SU-DHL-6 (cell line): ENCODE results near the gene PKNOX2.

Source experiments
- H2AFZ ChIP-seq: fragments of 200-600 bp; sonication (generic); 2 replicates; pipeline ENCODE4 v1.6.1; 2014; ENCODE audit warnings: low read depth, mild to moderate bottlenecking, moderate library complexity, mixed read lengths, antibody characterized with exemption, low read length; ENCODE audit not compliant: severe bottlenecking
- H3F3A ChIP-seq: fragments of 200-600 bp; shearing (Covaris generic); 2 replicates; pipeline ENCODE4 v1.6.0; 2016; ENCODE audit warnings: antibody characterized with exemption, mild to moderate bottlenecking; ENCODE audit not compliant: insufficient read depth
- H3K27ac ChIP-seq: fragments of 200-600 bp; sonication (generic); 2 replicates; pipeline ENCODE4 v1.5.1; 2016; ENCODE audit warnings: low read depth, mild to moderate bottlenecking, low read length, moderate library complexity, mixed read lengths
- H3K27me3 ChIP-seq: fragments of 200-600 bp; sonication (generic), shearing (Covaris generic); 2 replicates; pipeline ENCODE4 v1.6.0; 2014; ENCODE audit warnings: mild to moderate bottlenecking, low read length
- H3K36me3 ChIP-seq: fragments of 200-600 bp; sonication (generic); 2 replicates; pipeline ENCODE4 v1.6.1; 2014; ENCODE audit warnings: mild to moderate bottlenecking, low read length, mixed read lengths
- H3K4me2 ChIP-seq: fragments of 300-600, 200-600 bp; shearing (Covaris generic), sonication (generic); 2 replicates; pipeline ENCODE4 v1.6.0; 2014; ENCODE audit warnings: low read length, low read depth, mild to moderate bottlenecking; ENCODE audit not compliant: poor library complexity, severe bottlenecking
- H3K4me3 ChIP-seq: fragments of 200-600 bp; sonication (generic); 2 replicates; pipeline ENCODE4 v1.5.1; 2014; ENCODE audit warnings: antibody characterized with exemption, low read length, mild to moderate bottlenecking, mixed read lengths; ENCODE audit not compliant: insufficient read depth, poor library complexity, severe bottlenecking
- H3K79me2 ChIP-seq: fragments of 200-600 bp; sonication (generic); 2 replicates; pipeline ENCODE4 v1.6.1; 2014; ENCODE audit warnings: mild to moderate bottlenecking, low read length, moderate library complexity; ENCODE audit not compliant: insufficient read depth
- H3K9ac ChIP-seq: fragments of 200-600 bp; sonication (generic); 2 replicates; pipeline ENCODE4 v1.7.0; 2014; ENCODE audit warnings: mild to moderate bottlenecking, low read length
- H3K9me2 ChIP-seq: fragments of 200-600 bp; sonication (generic); replicated peaks from 2 replicates; pipeline ENCODE4 v1.6.1; 2014; ENCODE audit warnings: low read length; ENCODE audit not compliant: insufficient read depth
- H3K9me3 ChIP-seq: fragments of 200-600 bp; sonication (generic); 2 replicates; pipeline ENCODE4 v1.6.1; 2014; ENCODE audit warnings: low read length, mixed read lengths; ENCODE audit not compliant: insufficient read depth
- H4K20me1 ChIP-seq: fragments of 200-600 bp; sonication (generic); 2 replicates; pipeline ENCODE4 v1.6.1; 2014; ENCODE audit warnings: low read depth, mild to moderate bottlenecking, antibody characterized with exemption, low read length, moderate library complexity, mixed read lengths
- CTCF ChIP-seq: fragments of 200-600 bp; sonication (generic); IDR thresholded peaks from one replicate; pipeline ENCODE4 v1.5.1; 2017; ENCODE audit warnings: antibody characterized with exemption, mild to moderate bottlenecking, low read length, moderate library complexity; ENCODE audit not compliant: insufficient read depth, poor library complexity, severe bottlenecking
- EZH2phosphoT487 ChIP-seq: fragments of 200-600 bp; sonication (generic), shearing (Covaris generic); conservative IDR thresholded peaks from 2 replicates; pipeline ENCODE4 v1.6.1; 2018; ENCODE audit warnings: mild to moderate bottlenecking, antibody characterized with exemption, low read length, moderate library complexity, mixed read lengths

PKNOX2 gene

GRCh38 chr11:125446279-125446678, 281.7 kb downstream of the PKNOX2 start:
- Histone ChIP-seq H3K9me3 (no peaks in the 10 kb centered on the region), H3K9me2 (no peaks in the 10 kb centered on the region), H3K27ac (no peak overlapping the region), H2AFZ (no peak overlapping the region), H3K36me3 (no peaks in the 10 kb centered on the region), H3K27me3 (no peaks in the 10 kb centered on the region), H4K20me1 (no peaks in the 10 kb centered on the region), H3F3A (no peaks in the 10 kb centered on the region), H3K9ac (no peak overlapping the region), H3K79me2 (no peaks in the 10 kb centered on the region), H3K4me3 (no peak overlapping the region), H3K4me2 (no peak overlapping the region)
- TF ChIP-seq CTCF (no peak), EZH2phosphoT487 (no peak)

- H3K79me2 ChIP-seq = no peaks in the 10 kb centered on the region
- no peaks in the 10 kb centered on the region for H3K27me3 ChIP-seq
- no peaks in the 10 kb centered on the region for H3F3A ChIP-seq
- no peak overlapping the region for H3K9ac ChIP-seq
- H2AFZ ChIP-seq = no peak overlapping the region
- no peak overlapping the region for H3K27ac ChIP-seq
- H3K4me3 ChIP-seq = no peak overlapping the region
- H3K4me2 ChIP-seq = no peak overlapping the region
- no peaks in the 10 kb centered on the region for H3K36me3 ChIP-seq
- no peaks in the 10 kb centered on the region for H4K20me1 ChIP-seq
- TF ChIP-seq EZH2phosphoT487 = no peak
- no peak for TF ChIP-seq CTCF
- H3K9me2 ChIP-seq = no peaks in the 10 kb centered on the region
- H3K9me3 ChIP-seq = no peaks in the 10 kb centered on the region
Measured at GRCh38 chr11:125447721-125448120, 283.2 kb downstream of the PKNOX2 start.

DNA sequence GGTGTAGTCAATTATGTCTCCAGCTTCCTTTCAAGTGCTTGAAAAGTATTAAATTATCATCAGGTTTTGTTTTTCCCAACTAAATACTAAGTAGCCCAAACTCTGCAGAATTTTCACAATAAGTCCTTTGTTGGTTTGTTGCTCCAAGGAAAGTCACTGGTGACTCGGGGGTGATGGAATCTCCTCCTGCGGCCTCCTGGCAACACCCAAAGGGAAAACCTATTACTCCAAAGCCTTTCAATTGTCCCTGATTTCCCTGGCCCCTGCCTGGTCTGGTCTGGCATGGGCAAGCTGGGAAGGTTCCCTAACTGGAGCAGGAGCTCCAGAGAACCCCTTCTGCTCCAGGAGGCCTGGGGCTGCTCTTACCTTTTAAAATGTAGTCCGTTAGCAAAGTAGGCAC, 283.6 kb downstream of the PKNOX2 start:
- no peak overlapping the region for H3K4me2 ChIP-seq

More for the DNA sequence above, 283.6 kb downstream of the PKNOX2 start:
- no peaks in the 10 kb centered on the region for H3K79me2 ChIP-seq
- no peaks in the 10 kb centered on the region for H3F3A ChIP-seq
- H3K9me3 ChIP-seq = no peaks in the 10 kb centered on the region
- H3K9me2 ChIP-seq = no peaks in the 10 kb centered on the region
- no peak overlapping the region for H3K27ac ChIP-seq
- no peak overlapping the region for H3K4me3 ChIP-seq
- no peaks in the 10 kb centered on the region for H3K27me3 ChIP-seq
- TF ChIP-seq CTCF = no peak
- no peak for TF ChIP-seq EZH2phosphoT487
- no peak overlapping the region for H2AFZ ChIP-seq
- no peaks in the 10 kb centered on the region for H3K36me3 ChIP-seq
- no peak overlapping the region for H3K9ac ChIP-seq
- H4K20me1 ChIP-seq = no peaks in the 10 kb centered on the region
